HG02642 (cell line): ENCODE results near the gene EDARADD.
"Not testable (repeated sequence)": the region's sequence is repeated elsewhere in the genome, so short reads cannot be mapped to it uniquely, and the experiment has no call there.

ENCODE experiments used
- ATAC-seq: cut with Tn5 transposase; IDR thresholded peaks from one replicate; pipeline ENCODE4 v1.9.1; 2021; ENCODE audit warnings: mild to moderate bottlenecking; ENCODE audit not compliant: unreplicated experiment, poor library complexity

EDARADD gene

GRCh38 chr1:236480758-236481436 lies 86.8 kb downstream of the EDARADD start:
- no peak for ATAC-seq

GRCh38 chr1:236484310-236484971 lies 90.4 kb downstream of the EDARADD start:
- no peak for ATAC-seq

GRCh38 chr1:236486356-236487002 lies 92.4 kb downstream of the EDARADD start:
- ATAC-seq, result no peak

- ATAC-seq, result not testable (repeated sequence)
Measured at GRCh38 chr1:236489161-236489560, 95.1 kb downstream of the EDARADD start.

- no peak for ATAC-seq
Measured at GRCh38 chr1:236489710-236490377, 95.8 kb downstream of the EDARADD start.

GRCh38 chr1:236491469-236492136 lies 97.5 kb downstream of the EDARADD start:
- ATAC-seq, result no peak

GRCh38 chr1:236492378-236492777 lies 98.3 kb downstream of the EDARADD start:
- ATAC-seq, result no peak

- ATAC-seq, result no peak
Measured at GRCh38 chr1:236494082-236494481, 100.0 kb downstream of the EDARADD start.

GRCh38 chr1:236494586-236495466 lies 100.7 kb downstream of the EDARADD start:
- ATAC-seq, result no peak

GRCh38 chr1:236495467-236496112 lies 101.5 kb downstream of the EDARADD start:
- ATAC-seq, result no peak

- ATAC-seq, result no peak
Measured at GRCh38 chr1:236497908-236498307, 103.8 kb downstream of the EDARADD start.

- ATAC-seq, result no peak
Measured at GRCh38 chr1:236501093-236501492, 107.0 kb downstream of the EDARADD start.

- no peak for ATAC-seq
Measured at GRCh38 chr1:236502579-236502971, 108.5 kb downstream of the EDARADD start.

GRCh38 chr1:236502972-236503639 lies 109.0 kb downstream of the EDARADD start:
- ATAC-seq, result no peak

- not testable (repeated sequence) for ATAC-seq
Measured at GRCh38 chr1:236504338-236504737, 110.3 kb downstream of the EDARADD start.

GRCh38 chr1:236507022-236507700 lies 113.1 kb downstream of the EDARADD start:
- no peak for ATAC-seq

GRCh38 chr1:236508593-236509027 lies 114.5 kb downstream of the EDARADD start:
- ATAC-seq, result no peak

- no peak for ATAC-seq
Measured at GRCh38 chr1:236509203-236509602, 115.1 kb downstream of the EDARADD start.
